Vagina (tissue), 2 donors: ENCODE results near the gene CPM. TPM values are rescaled to one million over a fixed set of nuclear protein-coding genes. Genes with fewer than 3 reads are reported as not detected.

Experiments
- DNase-seq, 2 donors: peaks; one replicate each; pipeline ENCODE4 v3.0.0-alpha.2; 2017; ENCODE audit errors: extremely low spot score in 2 of 2
- H3K27ac ChIP-seq: fragments of 200-600 bp; sonication (generic); one replicate; pipeline ENCODE4 v1.5.1; 2019
- H3K27me3 ChIP-seq: fragments of 200-600 bp; sonication (generic); one replicate; pipeline ENCODE4 v1.5.1; 2019
- H3K36me3 ChIP-seq, 2 donors: fragments of 200-600 bp; sonication (generic); one replicate each; pipeline ENCODE4 v1.5.1; 2017 to 2019
- H3K4me1 ChIP-seq: fragments of 200-600 bp; sonication (generic); one replicate; pipeline ENCODE4 v1.5.1; 2019
- H3K4me3 ChIP-seq, 2 donors: fragments of 200-600 bp; sonication (generic); 1 replicate in 1 of 2; 2 replicates in 1 of 2; pipeline ENCODE4 v1.5.1; 2016 to 2019
- H3K9me3 ChIP-seq: fragments of 200-600 bp; sonication (generic); one replicate; pipeline ENCODE4 v1.5.1; 2019
- CTCF ChIP-seq, 3 experiments: fragments of 450-650 bp in 2 of 3; fragments of 200-600 bp in 1 of 3; sonication (generic) in 1 of 3; IDR thresholded peaks; one replicate each; pipeline ENCODE4 v1.5.1; 2017 to 2019; ENCODE audit warnings: antibody characterized with exemption in 3 of 3, mild to moderate bottlenecking in 2 of 3, moderate library complexity in 2 of 3
- POLR2A ChIP-seq, 2 donors: fragments of 450-650 bp; IDR thresholded peaks; one replicate each; pipeline ENCODE4 v1.6.1; 2017; ENCODE audit warnings: antibody characterized with exemption in 2 of 2, mild to moderate bottlenecking in 2 of 2, moderate library complexity in 2 of 2
- POLR2AphosphoS5 ChIP-seq, 2 donors: sonication (generic); formaldehyde crosslinking; IDR thresholded peaks; one replicate each; pipeline ENCODE4 v1.9.0; 2017; ENCODE audit warnings: antibody characterized with exemption in 2 of 2, mild to moderate bottlenecking in 2 of 2, low read depth in 1 of 2; ENCODE audit not compliant: insufficient read depth in 1 of 2
- intact Hi-C: fragments of 100-400 bp; cut with DNase I; formaldehyde crosslinking; loops from one replicate; pipeline ENCODE4 v1.15.1; 2023
- total RNA-seq: library from RNA; depleted of rRNA; stranded (reverse); fragments of >200 nt; gene quantifications from one replicate; pipeline ENCODE4 v1.2.3, GENCODE V29; 2016

CPM gene
- total RNA-seq, 1 donor from 2014 or later, result 35.4 TPM

GRCh38 chr12:68919581-68920239 lies 13.3 kb downstream of the CPM start:
- DNase-seq, result no peak
- Histone ChIP-seq H3K27me3 (no peaks in the 10 kb centered on the region), H3K36me3 (no peaks in the 10 kb centered on the region), H3K27ac (no peak overlapping the region), H3K4me1 (no peaks in the 10 kb centered on the region), H3K4me3 (no peak overlapping the region), H3K9me3 (no peaks in the 10 kb centered on the region)
- intact Hi-C loops, result loop anchor here (5.0 kb wide), 1 partner anchor 1507 kb away; no protein-coding TSS in a partner anchor
- TF ChIP-seq POLR2A (IDR thresholded peaks at IDR 0.05) (no peak), CTCF (IDR thresholded peaks at IDR 0.05) (no peak), POLR2AphosphoS5 (IDR thresholded peaks at IDR 0.05; ENCODE audit: insufficient read depth in 1 of 2, low read depth in 1 of 2) (no peak)

GRCh38 chr12:68918960-68919359 lies 14.0 kb downstream of the CPM start:
- H3K9me3 ChIP-seq, result no peaks in the 10 kb centered on the region
- H3K27ac ChIP-seq, result no peak overlapping the region
- no peak overlapping the region for H3K4me3 ChIP-seq
- no peaks in the 10 kb centered on the region for H3K36me3 ChIP-seq
- no peaks in the 10 kb centered on the region for H3K4me1 ChIP-seq
- DNase-seq, result no peak
- intact Hi-C loops, result loop anchor here (5.0 kb wide), 1 partner anchor 1507 kb away; no protein-coding TSS in a partner anchor
- H3K27me3 ChIP-seq, result no peaks in the 10 kb centered on the region
- no peak for TF ChIP-seq POLR2AphosphoS5 (IDR thresholded peaks at IDR 0.05; ENCODE audit: insufficient read depth in 1 of 2, low read depth in 1 of 2)
- no peak for TF ChIP-seq POLR2A (IDR thresholded peaks at IDR 0.05)
- no peak for TF ChIP-seq CTCF (IDR thresholded peaks at IDR 0.05)

- DNase-seq, result no peak
- Histone ChIP-seq H3K9me3 (no peaks in the 10 kb centered on the region), H3K4me1 (peaks cover 5% of the 10 kb centered on the region), H3K36me3 (no peaks in the 10 kb centered on the region), H3K27me3 (no peaks in the 10 kb centered on the region), H3K27ac (peak overlapping the region; percentile 45), H3K4me3 (no peak overlapping the region)
- TF ChIP-seq CTCF (IDR thresholded peaks at IDR 0.05) (no peak), POLR2A (IDR thresholded peaks at IDR 0.05) (no peak), POLR2AphosphoS5 (IDR thresholded peaks at IDR 0.05; ENCODE audit: insufficient read depth in 1 of 2, low read depth in 1 of 2) (no peak)
- intact Hi-C loops, result loop anchor here (5.0 kb wide), 1 partner anchor 1503 kb away; no protein-coding TSS in a partner anchor
Measured at GRCh38 chr12:68915055-68915454, 17.9 kb downstream of the CPM start.

GRCh38 chr12:68913682-68914081 lies 19.3 kb downstream of the CPM start:
- no peaks in the 10 kb centered on the region for H3K27me3 ChIP-seq
- TF ChIP-seq POLR2AphosphoS5 (IDR thresholded peaks at IDR 0.05; ENCODE audit: insufficient read depth in 1 of 2, low read depth in 1 of 2) (no peak), CTCF (IDR thresholded peaks at IDR 0.05) (no peak), POLR2A (IDR thresholded peaks at IDR 0.05) (no peak)
- H3K4me1 ChIP-seq, result peaks cover 5% of the 10 kb centered on the region
- H3K36me3 ChIP-seq, result no peaks in the 10 kb centered on the region
- no peaks in the 10 kb centered on the region for H3K9me3 ChIP-seq
- intact Hi-C loops, result no loop called here
- no peak overlapping the region for H3K4me3 ChIP-seq
- no peak for DNase-seq
- H3K27ac ChIP-seq, result no peak overlapping the region

- DNase-seq, result no peak
- peaks cover 5% of the 10 kb centered on the region for H3K4me1 ChIP-seq
- no peak overlapping the region for H3K4me3 ChIP-seq
- H3K27ac ChIP-seq, result no peak overlapping the region
- intact Hi-C loops, result no loop called here
- TF ChIP-seq POLR2A (IDR thresholded peaks at IDR 0.05), result no peak
- no peaks in the 10 kb centered on the region for H3K36me3 ChIP-seq
- H3K27me3 ChIP-seq, result no peaks in the 10 kb centered on the region
- no peaks in the 10 kb centered on the region for H3K9me3 ChIP-seq
Measured at GRCh38 chr12:68912916-68913315, 20.1 kb downstream of the CPM start.
